Parathyroid adenoma (tissue), 2 donors: ENCODE results near the gene DLL3.

Experiments used
- H2AFZ ChIP-seq: fragments of 300-600 bp; sonication (generic); one replicate; pipeline ENCODE4 v1.7.0; 2017; ENCODE audit warnings: antibody characterized with exemption, mild to moderate bottlenecking
- H3K27ac ChIP-seq: fragments of 300-600 bp; sonication (generic); one replicate; pipeline ENCODE4 v1.7.0; 2017
- H3K27me3 ChIP-seq: fragments of 300-600 bp; sonication (generic); one replicate; pipeline ENCODE4 v1.7.0; 2017; ENCODE audit warnings: low read length; ENCODE audit not compliant: control insufficient read depth, insufficient read depth
- H3K36me3 ChIP-seq: fragments of 300-600 bp; sonication (generic); one replicate; pipeline ENCODE4 v1.7.0; 2017; ENCODE audit warnings: low read length; ENCODE audit not compliant: control insufficient read depth, insufficient read depth
- H3K4me1 ChIP-seq: fragments of 300-600 bp; sonication (generic); one replicate; pipeline ENCODE4 v1.7.0; 2017; ENCODE audit warnings: control low read depth
- H3K4me2 ChIP-seq: fragments of 300-600 bp; sonication (generic); one replicate; pipeline ENCODE4 v1.7.0; 2017; ENCODE audit warnings: low read length
- H3K4me3 ChIP-seq: fragments of 300-600 bp; sonication (generic); one replicate; pipeline ENCODE4 v1.7.0; 2017; ENCODE audit warnings: low read depth, low read length
- H3K79me2 ChIP-seq: fragments of 300-600 bp; sonication (generic); one replicate; pipeline ENCODE4 v1.7.0; 2017; ENCODE audit warnings: control low read depth
- H3K9ac ChIP-seq: fragments of 300-600 bp; sonication (generic); one replicate; pipeline ENCODE4 v1.7.0; 2017; ENCODE audit warnings: mild to moderate bottlenecking
- H3K9me3 ChIP-seq: fragments of 300-600 bp; sonication (generic); one replicate; pipeline ENCODE4 v1.7.0; 2017; ENCODE audit warnings: low read length; ENCODE audit not compliant: control insufficient read depth
- CTCF ChIP-seq: fragments of 300-600 bp; sonication (generic); IDR thresholded peaks from one replicate; pipeline ENCODE4 v1.7.0; 2017; ENCODE audit warnings: antibody characterized with exemption, mild to moderate bottlenecking
- donor health status: primary hyperparathyroidism.

Gene DLL3

GRCh38 chr19:39481676-39482075, 17.1 kb upstream of the DLL3 start:
- Histone ChIP-seq H3K36me3 (no peaks in the 10 kb centered on the region), H3K79me2 (peaks cover 18% of the 10 kb centered on the region), H3K27me3 (no peaks in the 10 kb centered on the region), H3K4me1 (peaks cover 7% of the 10 kb centered on the region), H3K9me3 (no peaks in the 10 kb centered on the region), H3K4me2 (peak overlapping the region; percentile 76), H3K9ac (no peak overlapping the region), H3K4me3 (peak overlapping the region; percentile 90), H3K27ac (no peak overlapping the region), H2AFZ (peak overlapping the region; percentile 99)
- no peak for TF ChIP-seq CTCF

GRCh38 chr19:39483141-39483540, 15.6 kb upstream of the DLL3 start:
- H3K27ac ChIP-seq = no peak overlapping the region
- no peak overlapping the region for H2AFZ ChIP-seq
- H3K9ac ChIP-seq = no peak overlapping the region
- no peaks in the 10 kb centered on the region for H3K36me3 ChIP-seq
- no peak overlapping the region for H3K4me2 ChIP-seq
- peaks cover 18% of the 10 kb centered on the region for H3K79me2 ChIP-seq
- H3K4me1 ChIP-seq = peaks cover 7% of the 10 kb centered on the region
- H3K27me3 ChIP-seq = no peaks in the 10 kb centered on the region
- TF ChIP-seq CTCF = no peak
- H3K4me3 ChIP-seq = no peak overlapping the region
- H3K9me3 ChIP-seq = no peaks in the 10 kb centered on the region

GRCh38 chr19:39489756-39490155, 9.0 kb upstream of the DLL3 start:
- H3K4me2 ChIP-seq = no peak overlapping the region
- no peaks in the 10 kb centered on the region for H3K36me3 ChIP-seq
- H3K9ac ChIP-seq = no peak overlapping the region
- no peak for TF ChIP-seq CTCF
- no peak overlapping the region for H3K4me3 ChIP-seq
- H3K4me1 ChIP-seq = no peaks in the 10 kb centered on the region
- no peaks in the 10 kb centered on the region for H3K27me3 ChIP-seq
- H3K79me2 ChIP-seq = no peaks in the 10 kb centered on the region
- no peak overlapping the region for H3K27ac ChIP-seq
- H3K9me3 ChIP-seq = no peaks in the 10 kb centered on the region
- no peak overlapping the region for H2AFZ ChIP-seq

GRCh38 chr19:39492225-39492624, 6.5 kb upstream of the DLL3 start:
- no peaks in the 10 kb centered on the region for H3K36me3 ChIP-seq
- no peak for TF ChIP-seq CTCF

GRCh38 chr19:39492788-39493187, 6.0 kb upstream of the DLL3 start:
- TF ChIP-seq CTCF = no peak
- no peaks in the 10 kb centered on the region for H3K9me3 ChIP-seq
- no peaks in the 10 kb centered on the region for H3K4me1 ChIP-seq
- H2AFZ ChIP-seq = no peak overlapping the region
- no peak overlapping the region for H3K27ac ChIP-seq
- no peaks in the 10 kb centered on the region for H3K27me3 ChIP-seq
- no peak overlapping the region for H3K4me2 ChIP-seq
- no peak overlapping the region for H3K4me3 ChIP-seq
- H3K79me2 ChIP-seq = no peaks in the 10 kb centered on the region
- no peaks in the 10 kb centered on the region for H3K36me3 ChIP-seq
- H3K9ac ChIP-seq = no peak overlapping the region

More at GRCh38 chr19:39492225-39492624, 6.5 kb upstream of the DLL3 start:
- H3K9ac ChIP-seq = no peak overlapping the region
- H3K27ac ChIP-seq = no peak overlapping the region
- no peaks in the 10 kb centered on the region for H3K79me2 ChIP-seq
- H3K4me1 ChIP-seq = no peaks in the 10 kb centered on the region
- H3K4me3 ChIP-seq = no peak overlapping the region
- H3K27me3 ChIP-seq = no peaks in the 10 kb centered on the region
- H3K4me2 ChIP-seq = no peak overlapping the region
- H2AFZ ChIP-seq = no peak overlapping the region
- H3K9me3 ChIP-seq = no peaks in the 10 kb centered on the region
